ENCODE data around the gene WHRN.

- TF ChIP-seq ATF3 (IDR thresholded peaks at IDR 0.05; ENCODE audit: insufficient read depth, low read depth, low read length) = no peak
- TF ChIP-seq POLR2A (IDR thresholded peaks at IDR 0.05; ENCODE audit: control extremely low read depth in 1 of 2, low read depth in 2 of 2, low read length in 2 of 2) = no peak
- TF ChIP-seq RAD21 (IDR thresholded peaks at IDR 0.05 in 1 of 2, conservative IDR thresholded peaks at IDR 0.05 in 1 of 2; ENCODE audit: low read depth in 2 of 2, low read length in 2 of 2) = no peak
- TF ChIP-seq CTCF (IDR thresholded peaks at IDR 0.05; ENCODE audit: control extremely low read depth in 1 of 3, insufficient read depth in 1 of 3, low read depth in 1 of 3, low read length in 3 of 3) = no peak
Observed at GRCh38 chr9:114408645-114409044, 96.6 kb downstream of the WHRN start.

Data from H1 (cell line).